Neuronal stem cell (in vitro differentiated cells): Measurements from ENCODE around the gene SCN8A.

Experiments used
- DNase-seq: peaks from one replicate; pipeline ENCODE4 v3.0.0-alpha.2; 2013; ENCODE audit warnings: low spot score
- H2AFZ ChIP-seq: one replicate; pipeline ENCODE4 v1.6.1; 2013; ENCODE audit warnings: mild to moderate bottlenecking, low read length, inconsistent platforms
- H2AK5ac ChIP-seq: 2 replicates; pipeline ENCODE4 v1.6.1; 2013; ENCODE audit warnings: low read depth, mild to moderate bottlenecking, inconsistent platforms, low read length, moderate library complexity, mixed read lengths
- H2BK120ac ChIP-seq: 2 replicates; pipeline ENCODE4 v1.6.1; 2013; ENCODE audit warnings: low read depth, mild to moderate bottlenecking, inconsistent platforms, low read length, moderate library complexity, mixed read lengths
- H2BK12ac ChIP-seq: one replicate; pipeline ENCODE4 v1.6.1; 2013; ENCODE audit warnings: low read length, inconsistent platforms
- H2BK15ac ChIP-seq: 2 replicates; pipeline ENCODE4 v1.6.1; 2013; ENCODE audit warnings: mild to moderate bottlenecking, low read length, inconsistent platforms, mixed read lengths
- H2BK5ac ChIP-seq: one replicate; pipeline ENCODE4 v1.6.1; 2013; ENCODE audit warnings: inconsistent platforms, mild to moderate bottlenecking, low read length, moderate library complexity
- H3K14ac ChIP-seq: one replicate; pipeline ENCODE4 v1.6.1; 2013; ENCODE audit warnings: low read length, inconsistent platforms
- H3K18ac ChIP-seq: 2 replicates; pipeline ENCODE4 v1.6.1; 2013; ENCODE audit warnings: low read length, inconsistent platforms
- H3K23ac ChIP-seq: 2 replicates; pipeline ENCODE4 v1.6.1; 2013; ENCODE audit warnings: low read depth, mild to moderate bottlenecking, mixed read lengths, low read length, inconsistent platforms; ENCODE audit not compliant: poor library complexity
- H3K27ac ChIP-seq: replicated peaks from 3 replicates; pipeline ENCODE4 v1.5.1; 2013; ENCODE audit warnings: low read length, inconsistent platforms
- H3K27me3 ChIP-seq, 3 experiments: 2 replicates each; pipeline ENCODE4 v1.6.1; 2013; ENCODE audit warnings: low read length in 3 of 3, mild to moderate bottlenecking in 2 of 3, inconsistent platforms in 1 of 3, low read depth in 1 of 3, mixed read lengths in 1 of 3, moderate library complexity in 1 of 3; ENCODE audit not compliant: control insufficient read depth in 3 of 3, insufficient read depth in 3 of 3
- H3K36me3 ChIP-seq, 2 donors: replicated peaks in 1 of 2; 2 replicates each; pipeline ENCODE4 v1.6.1; 2013; ENCODE audit warnings: low read length in 2 of 2; ENCODE audit not compliant: control insufficient read depth in 2 of 2, insufficient read depth in 2 of 2
- H3K4ac ChIP-seq: 2 replicates; pipeline ENCODE4 v1.6.1; 2013; ENCODE audit warnings: inconsistent platforms, mild to moderate bottlenecking, low read length, moderate library complexity
- H3K4me1 ChIP-seq, 2 donors: 1 replicate in 1 of 2; 2 replicates in 1 of 2; pipeline ENCODE4 v1.6.1; 2013; ENCODE audit warnings: low read length in 2 of 2, low read depth in 1 of 2; ENCODE audit not compliant: control insufficient read depth in 2 of 2, insufficient read depth in 1 of 2
- H3K4me2 ChIP-seq: one replicate; pipeline ENCODE4 v1.6.1; 2013; ENCODE audit warnings: mild to moderate bottlenecking, low read length, inconsistent platforms; ENCODE audit not compliant: insufficient read depth, poor library complexity, severe bottlenecking
- H3K4me3 ChIP-seq, 2 donors: 2 replicates each; pipeline ENCODE4 v1.5.1; 2013; ENCODE audit warnings: low read length in 2 of 2, mild to moderate bottlenecking in 2 of 2, inconsistent platforms in 1 of 2, moderate library complexity in 1 of 2
- H3K79me1 ChIP-seq: one replicate; pipeline ENCODE4 v1.6.1; 2013; ENCODE audit warnings: low read depth, mild to moderate bottlenecking, inconsistent platforms, low read length, moderate library complexity
- H3K9ac ChIP-seq: one replicate; pipeline ENCODE4 v1.6.1; 2013; ENCODE audit warnings: mild to moderate bottlenecking, low read depth, low read length, inconsistent platforms; ENCODE audit not compliant: poor library complexity
- H3K9me3 ChIP-seq, 2 donors: replicated peaks in 1 of 2; 2 replicates each; pipeline versions ENCODE3 to v1.6.1; 2013; ENCODE audit warnings: low read length in 2 of 2, mild to moderate bottlenecking in 2 of 2, inconsistent platforms in 1 of 2, low read depth in 1 of 2, mixed read lengths in 1 of 2, moderate library complexity in 1 of 2; ENCODE audit not compliant: control insufficient read depth in 2 of 2, insufficient read depth in 1 of 2
- H4K8ac ChIP-seq: one replicate; pipeline ENCODE4 v1.6.1; 2013; ENCODE audit warnings: low read depth, mild to moderate bottlenecking, inconsistent platforms, low read length, moderate library complexity
- H4K91ac ChIP-seq: one replicate; pipeline ENCODE4 v1.6.1; 2013; ENCODE audit warnings: low read length, low read depth, mild to moderate bottlenecking, inconsistent platforms; ENCODE audit not compliant: poor library complexity
- WGBS, 2 donors: extraction: QIAGEN DNeasy Blood & Tissue Kit; methylation state at CpG; one replicate each; pipeline ENCODE4 v1.1.7; 2013; ENCODE audit warnings: missing lambda C conversion rate in 2 of 2, mixed read lengths in 1 of 2; ENCODE audit not compliant: insufficient read length in 2 of 2, insufficient replicate concordance in 1 of 2; ENCODE audit errors: extremely low coverage in 2 of 2; 5-methylcytosine and 5-hydroxymethylcytosine counted together

Gene SCN8A

DNA sequence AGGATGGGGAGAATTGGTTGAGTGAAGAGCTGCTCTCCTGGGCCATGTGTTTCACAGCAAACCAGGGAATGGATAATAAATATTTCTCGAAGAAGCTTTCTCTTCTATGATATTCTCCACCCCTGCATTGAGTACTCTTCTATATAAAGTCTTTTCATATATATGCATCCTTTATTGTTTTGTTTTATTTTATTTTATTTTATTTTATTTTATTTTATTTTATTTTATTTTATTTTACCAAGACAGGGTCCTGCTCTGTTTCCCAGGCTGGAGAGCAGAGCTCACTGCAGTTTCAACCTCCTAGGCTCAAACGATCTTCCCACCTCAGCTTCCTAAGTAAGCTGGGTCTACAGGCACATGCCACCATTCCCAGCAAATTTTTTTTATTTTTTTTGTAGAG, 85.8 kb downstream of the SCN8A start:
- Histone ChIP-seq H4K8ac (no peak overlapping the region), H3K27ac (no peak overlapping the region), H2BK12ac (no peak overlapping the region), H3K4me2 (no peak overlapping the region), H3K27me3 (no peaks in the 10 kb centered on the region), H2BK15ac (no peak overlapping the region), H2AFZ (no peak overlapping the region), H3K36me3 (no peaks in the 10 kb centered on the region), H3K4ac (no peak overlapping the region), H3K79me1 (no peaks in the 10 kb centered on the region), H3K9me3 (no peaks in the 10 kb centered on the region), H3K14ac (no peak overlapping the region), H3K4me3 (no peak overlapping the region), H3K9ac (no peak overlapping the region), H2BK5ac (no peak overlapping the region), H2AK5ac (no peak overlapping the region), H4K91ac (no peak overlapping the region), H2BK120ac (no peak overlapping the region), H3K4me1 (peaks cover 3 to 6% of the 10 kb centered on the region in 2 donors), H3K23ac (no peak overlapping the region), H3K18ac (no peak overlapping the region)
- WGBS, 2 donors, result no CpG with 5 or more reads among the region's 2 CpGs
- no peak for DNase-seq

DNA sequence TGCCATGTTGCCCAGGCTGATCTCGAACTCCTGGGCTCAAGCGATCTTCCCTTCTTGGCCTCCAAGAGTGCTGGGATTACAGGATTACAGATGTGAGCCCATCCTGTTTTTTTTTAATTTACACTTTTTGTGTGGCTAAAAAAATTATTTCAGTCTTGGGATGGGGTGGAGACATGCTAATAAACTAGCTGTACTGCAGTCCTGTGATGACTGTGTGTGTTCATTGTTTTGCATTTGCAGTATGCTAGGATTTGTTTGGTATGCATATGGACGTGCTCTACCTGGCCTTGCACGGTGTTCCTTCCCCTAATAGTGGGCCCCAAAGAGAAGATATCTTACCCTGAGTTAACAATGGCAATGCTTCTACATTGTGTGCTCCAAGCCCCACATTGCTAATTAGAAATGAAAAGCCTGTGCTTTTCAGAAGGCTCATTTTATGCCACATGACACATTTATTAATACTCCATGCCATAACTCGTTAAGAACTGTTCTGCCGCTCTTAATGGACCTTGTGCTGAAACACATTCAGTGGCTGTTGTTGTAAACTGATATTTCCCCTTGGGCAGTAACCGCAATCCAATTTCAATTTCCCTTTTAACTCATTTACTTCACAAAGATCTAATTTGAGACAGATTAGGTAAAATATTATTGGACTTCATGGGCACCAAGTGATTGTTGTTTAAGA, 86.4 kb downstream of the SCN8A start:
- no peaks in the 10 kb centered on the region for H3K79me1 ChIP-seq
- no peaks in the 10 kb centered on the region for H3K27me3 ChIP-seq
- H3K4me2 ChIP-seq, result no peak overlapping the region
- H3K36me3 ChIP-seq, result no peaks in the 10 kb centered on the region
- H3K4me1 ChIP-seq, result peaks cover 3 to 10% of the 10 kb centered on the region in 2 donors
- H3K14ac ChIP-seq, result no peak overlapping the region
- H3K27ac ChIP-seq, result no peak overlapping the region
- H4K91ac ChIP-seq, result no peak overlapping the region
- no peak overlapping the region for H2BK120ac ChIP-seq
- DNase-seq, result no peak
- no peak overlapping the region for H4K8ac ChIP-seq
- H2BK15ac ChIP-seq, result no peak overlapping the region
- no peak overlapping the region for H2AK5ac ChIP-seq
- H2BK5ac ChIP-seq, result no peak overlapping the region
- no peaks in the 10 kb centered on the region for H3K9me3 ChIP-seq
- H3K4me3 ChIP-seq, result no peak overlapping the region
- no peak overlapping the region for H3K23ac ChIP-seq
- H3K4ac ChIP-seq, result no peak overlapping the region
- no peak overlapping the region for H2AFZ ChIP-seq
- no peak overlapping the region for H3K18ac ChIP-seq
- H3K9ac ChIP-seq, result no peak overlapping the region
- no CpG with 5 or more reads among the region's 7 CpGs for WGBS, 2 donors
- no peak overlapping the region for H2BK12ac ChIP-seq

DNA sequence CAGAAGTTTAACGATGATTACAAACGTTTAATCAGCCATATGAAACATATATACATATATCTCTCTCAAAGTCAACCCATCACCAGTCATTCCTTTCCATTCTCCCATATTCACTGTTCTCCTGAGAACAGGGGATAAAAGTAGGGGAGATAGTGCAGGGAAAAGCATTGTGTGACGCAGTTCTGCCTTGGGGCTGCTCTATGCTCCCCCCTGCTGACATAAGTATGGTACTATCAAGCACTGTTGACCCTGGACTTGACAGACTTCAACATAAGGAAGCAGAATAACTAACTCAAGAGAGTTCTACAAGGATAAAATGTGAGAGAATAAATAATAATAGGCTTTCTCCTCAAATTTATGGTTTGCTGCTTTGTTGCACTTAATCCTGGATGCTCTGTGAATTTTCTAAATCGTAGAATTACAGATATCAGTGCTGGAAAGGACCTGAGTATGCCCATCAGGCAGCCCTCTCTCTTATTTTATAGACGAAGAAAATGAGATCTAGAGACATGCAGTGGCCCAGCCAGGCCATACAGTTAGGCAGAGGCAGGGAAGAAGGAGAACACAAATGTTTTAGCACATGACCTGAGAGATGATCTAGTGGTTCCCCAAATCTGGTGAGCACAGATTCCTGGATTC, 87.2 kb downstream of the SCN8A start:
- Histone ChIP-seq H3K4me3 (no peak overlapping the region), H3K36me3 (no peaks in the 10 kb centered on the region), H3K9ac (no peak overlapping the region), H2BK5ac (no peak overlapping the region), H3K14ac (no peak overlapping the region), H2BK120ac (no peak overlapping the region), H3K4me2 (no peak overlapping the region), H2AK5ac (no peak overlapping the region), H4K91ac (no peak overlapping the region), H3K9me3 (no peaks in the 10 kb centered on the region), H3K79me1 (no peaks in the 10 kb centered on the region), H3K4me1 (peaks cover 3 to 18% of the 10 kb centered on the region in 2 donors), H2BK12ac (no peak overlapping the region), H3K27ac (no peak overlapping the region), H2BK15ac (no peak overlapping the region), H3K27me3 (no peaks in the 10 kb centered on the region), H2AFZ (no peak overlapping the region), H3K23ac (no peak overlapping the region), H3K4ac (no peak overlapping the region), H4K8ac (no peak overlapping the region), H3K18ac (no peak overlapping the region)
- no peak for DNase-seq
- no CpG with 5 or more reads among the region's 5 CpGs for WGBS, 2 donors

DNA sequence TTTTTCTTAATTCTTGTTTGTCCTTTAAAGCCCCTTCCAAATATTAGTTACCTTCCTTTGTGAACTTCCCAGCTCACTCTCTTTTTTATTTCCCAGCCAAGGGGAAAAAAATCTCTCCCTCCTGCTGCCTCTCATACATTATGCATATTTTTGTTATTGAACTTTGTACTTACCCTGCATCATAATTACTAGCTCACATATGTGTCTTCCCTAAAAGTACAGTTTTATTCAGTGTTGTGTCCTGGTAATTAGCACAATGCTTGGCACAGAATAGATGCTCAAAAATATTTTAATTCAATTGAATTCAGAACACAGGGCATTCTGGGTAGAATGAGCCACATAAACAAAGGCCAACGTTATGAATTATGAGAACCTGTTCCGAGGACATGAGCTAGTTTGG, 91.9 kb downstream of the SCN8A start:
- WGBS, 2 donors, result no CpG with 5 or more reads among the region's 2 CpGs

More for the DNA sequence above, 91.9 kb downstream of the SCN8A start:
- no peak overlapping the region for H4K91ac ChIP-seq
- no peak overlapping the region for H2BK15ac ChIP-seq
- no peaks in the 10 kb centered on the region for H3K27me3 ChIP-seq
- H2BK120ac ChIP-seq, result no peak overlapping the region
- H3K9ac ChIP-seq, result no peak overlapping the region
- H3K4me3 ChIP-seq, result no peak overlapping the region
- no peak overlapping the region for H3K14ac ChIP-seq
- DNase-seq, result no peak
- no peak overlapping the region for H4K8ac ChIP-seq
- H3K4ac ChIP-seq, result no peak overlapping the region
- H2AK5ac ChIP-seq, result no peak overlapping the region
- H3K79me1 ChIP-seq, result no peaks in the 10 kb centered on the region
- H3K4me2 ChIP-seq, result no peak overlapping the region
- peaks cover 3 to 27% of the 10 kb centered on the region in 2 donors for H3K4me1 ChIP-seq
- H3K9me3 ChIP-seq, result no peaks in the 10 kb centered on the region
- peaks cover 0 to 6% of the 10 kb centered on the region in 2 donors for H3K36me3 ChIP-seq
- no peak overlapping the region for H3K23ac ChIP-seq
- no peak overlapping the region for H3K18ac ChIP-seq
- no peak overlapping the region for H2BK5ac ChIP-seq
- H2BK12ac ChIP-seq, result no peak overlapping the region
- no peak overlapping the region for H3K27ac ChIP-seq
- H2AFZ ChIP-seq, result no peak overlapping the region
